Astrocyte (in vitro differentiated cells and primary cell): ENCODE results near the gene APBA2.
"Not testable (repeated sequence)": the region's sequence is repeated elsewhere in the genome, so short reads cannot be mapped to it uniquely, and the experiment has no call there.

Experiments used
- CTCF ChIP-seq: IDR thresholded peaks from 2 replicates; pipeline ENCODE4 v1.5.1; 2011; ENCODE audit warnings: low read depth, mild to moderate bottlenecking, inconsistent platforms, low read length, moderate library complexity; ENCODE audit not compliant: insufficient read depth
- EZH2 ChIP-seq: IDR thresholded peaks from 2 replicates; pipeline ENCODE4 v1.6.1; 2012; ENCODE audit warnings: mild to moderate bottlenecking, low read length, inconsistent platforms; ENCODE audit not compliant: insufficient read depth

GRCh38 chr15:29102173-29102794, 216.5 kb downstream of the APBA2 start:
- TF ChIP-seq CTCF: peak; percentile 73
- TF ChIP-seq EZH2: not testable (repeated sequence)
